ENCODE measurements around the gene THRB.
"Not testable (repeated sequence)": the region's sequence is repeated elsewhere in the genome, so short reads cannot be mapped to it uniquely, and the experiment has no call there.

The THRB gene

DNA sequence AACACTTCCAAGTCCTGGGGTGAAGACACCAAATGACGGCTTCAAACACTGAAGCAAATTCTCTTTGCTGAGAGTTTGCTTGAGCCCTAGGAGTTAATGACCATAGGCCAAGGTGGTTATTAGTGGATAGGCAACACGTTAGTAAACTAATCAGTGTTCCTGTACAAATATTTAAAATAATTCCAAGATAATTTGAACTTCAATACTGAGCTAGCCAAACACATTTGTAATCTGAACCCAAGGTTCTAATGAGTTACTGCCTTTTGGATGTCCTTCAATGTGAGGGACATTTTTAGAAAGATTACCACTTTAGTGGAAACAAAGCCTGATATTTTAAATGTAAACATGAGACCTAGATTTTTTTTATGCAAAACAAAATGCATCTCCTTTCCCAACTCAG is 94.6 kb downstream of the THRB start:
- no peak for DNase-seq

DNA sequence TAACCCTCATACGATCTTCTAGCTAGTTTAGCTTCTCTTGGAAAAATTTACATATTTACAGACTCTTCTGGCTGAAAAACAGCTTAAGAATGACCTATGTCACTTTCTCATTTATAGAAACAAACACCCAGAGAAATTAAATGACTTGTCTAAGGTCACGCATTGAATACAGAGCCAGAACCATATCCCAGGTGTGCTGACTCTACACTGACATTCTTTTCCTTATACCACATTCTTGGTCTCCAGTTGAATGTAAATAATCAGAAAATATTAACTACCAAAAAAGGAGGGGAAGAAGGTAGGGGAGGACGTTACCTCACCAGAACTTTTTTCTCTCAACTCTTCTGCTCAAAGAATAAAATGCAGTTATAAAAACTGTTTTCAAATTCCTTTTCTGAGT is 95.0 kb downstream of the THRB start:
- DNase-seq: no peak

DNA sequence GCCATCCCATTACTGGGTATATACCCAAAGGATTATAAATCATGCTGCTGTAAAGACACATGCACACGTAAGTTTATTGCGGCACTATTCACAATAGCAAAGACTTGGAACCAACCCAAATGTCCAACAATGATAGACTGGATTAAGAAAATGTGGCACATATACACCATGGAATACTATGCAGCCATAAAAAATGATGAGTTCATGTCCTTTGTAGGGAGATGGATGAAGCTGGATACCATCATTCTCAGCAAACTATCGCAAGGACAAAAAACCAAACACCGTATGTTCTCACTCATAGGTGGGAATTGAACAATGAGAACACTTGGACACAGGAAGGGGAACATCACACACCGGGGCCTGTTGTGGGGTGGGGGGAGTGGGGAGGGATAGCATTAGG is 95.9 kb downstream of the THRB start:
- DNase-seq: not testable (repeated sequence)

DNA sequence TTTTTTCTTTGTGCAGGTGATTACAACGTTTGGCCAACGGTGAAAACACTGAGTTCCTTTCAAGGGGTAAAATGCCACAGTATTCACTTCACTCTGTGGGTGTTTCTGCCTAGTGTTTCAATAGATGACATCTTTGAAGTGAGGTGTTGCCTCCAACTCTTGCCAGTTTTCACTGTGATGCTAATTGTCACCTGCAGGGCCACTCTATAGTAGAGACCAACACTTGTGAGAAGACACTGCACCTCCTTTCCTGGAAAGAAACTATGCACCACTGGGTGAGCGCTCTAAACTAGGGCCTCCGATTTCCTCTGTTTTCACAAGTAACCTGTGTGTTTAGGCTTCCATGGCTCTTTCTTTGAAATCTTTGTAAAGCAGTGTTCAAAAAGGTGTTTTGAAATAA is 98.3 kb downstream of the THRB start:
- no peak for DNase-seq

DNA sequence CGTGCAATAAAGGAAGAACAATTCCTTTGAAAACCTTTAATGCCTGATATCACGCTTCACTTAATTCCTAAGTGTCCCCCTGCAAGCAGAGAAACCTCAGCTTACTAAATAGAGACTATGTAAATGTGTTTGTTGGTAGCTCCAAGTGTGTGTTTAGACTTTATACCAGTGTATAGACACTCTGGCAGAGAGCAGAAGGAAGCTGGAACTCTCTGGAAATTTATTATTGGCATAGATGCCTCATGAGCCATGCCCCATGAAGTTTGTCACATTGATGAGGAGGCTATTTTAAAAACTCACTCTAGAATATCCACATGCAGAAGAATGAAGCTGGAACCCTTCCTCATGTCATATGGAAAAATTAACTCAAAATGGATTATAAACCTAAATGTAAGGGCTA is 99.9 kb downstream of the THRB start:
- DNase-seq: no peak

DNA sequence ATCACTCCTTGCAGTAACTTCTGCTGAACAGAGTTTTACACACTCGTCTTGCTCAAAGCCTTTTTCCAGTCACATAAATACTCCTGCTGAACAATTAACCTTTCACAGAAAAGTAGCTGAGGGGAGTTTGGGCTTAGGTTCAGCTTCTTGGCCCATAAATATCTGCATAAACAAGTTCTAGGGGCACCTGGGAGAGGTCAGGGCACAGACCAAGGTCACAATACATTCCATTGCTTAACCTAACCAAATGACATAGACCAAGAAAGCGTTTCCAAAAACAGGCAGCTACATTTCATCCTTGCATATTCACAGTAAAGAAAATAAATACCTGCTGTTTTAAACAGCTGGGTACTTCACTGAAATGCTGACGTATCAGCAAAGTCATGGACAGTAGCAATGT is 101.3 kb downstream of the THRB start:
- DNase-seq: no peak

DNA sequence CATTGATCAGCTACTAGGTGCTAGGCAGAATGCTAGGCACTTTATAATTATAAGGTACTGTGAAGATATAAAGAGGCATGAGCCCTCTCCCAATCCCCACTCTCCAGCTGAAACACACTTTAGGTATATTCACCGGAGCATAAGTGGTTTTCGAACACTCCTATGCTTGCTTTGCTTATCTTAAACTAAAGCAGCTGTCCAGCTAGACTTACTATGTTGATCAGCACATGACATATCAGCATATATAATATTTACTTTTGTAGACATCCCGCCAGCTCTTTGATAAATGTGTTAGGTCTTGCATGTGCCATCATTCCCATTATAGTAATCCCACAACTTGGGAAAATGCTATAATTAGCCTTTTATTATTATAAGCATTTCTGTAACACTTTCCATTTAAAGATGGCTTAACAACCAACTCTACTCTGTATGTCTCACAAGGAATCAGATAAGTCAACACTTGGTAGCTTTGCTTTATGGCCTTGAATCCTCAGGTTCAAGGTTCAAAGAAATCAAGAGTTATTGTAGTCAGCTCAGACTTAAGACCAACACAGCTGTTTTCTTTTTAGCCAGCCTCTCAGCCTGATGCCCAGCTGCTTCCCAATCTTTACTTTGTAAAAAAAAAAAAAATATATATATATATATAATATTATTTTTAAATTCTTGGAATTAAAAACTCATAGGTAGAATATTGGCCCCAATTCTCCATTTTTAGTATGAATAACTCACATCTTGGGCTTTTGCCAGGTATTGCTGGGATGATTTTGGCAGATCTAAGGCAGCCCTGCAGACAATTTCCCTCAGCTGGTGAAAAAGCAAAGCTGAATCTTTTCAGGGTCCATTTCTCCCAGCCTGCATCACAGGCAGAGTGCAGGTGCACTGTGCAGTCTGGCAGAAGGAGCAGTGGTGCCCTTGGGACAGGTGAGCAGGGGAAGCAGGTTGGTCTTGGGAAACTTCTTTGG is 104.2 kb downstream of the THRB start:
- no peak for DNase-seq

DNA sequence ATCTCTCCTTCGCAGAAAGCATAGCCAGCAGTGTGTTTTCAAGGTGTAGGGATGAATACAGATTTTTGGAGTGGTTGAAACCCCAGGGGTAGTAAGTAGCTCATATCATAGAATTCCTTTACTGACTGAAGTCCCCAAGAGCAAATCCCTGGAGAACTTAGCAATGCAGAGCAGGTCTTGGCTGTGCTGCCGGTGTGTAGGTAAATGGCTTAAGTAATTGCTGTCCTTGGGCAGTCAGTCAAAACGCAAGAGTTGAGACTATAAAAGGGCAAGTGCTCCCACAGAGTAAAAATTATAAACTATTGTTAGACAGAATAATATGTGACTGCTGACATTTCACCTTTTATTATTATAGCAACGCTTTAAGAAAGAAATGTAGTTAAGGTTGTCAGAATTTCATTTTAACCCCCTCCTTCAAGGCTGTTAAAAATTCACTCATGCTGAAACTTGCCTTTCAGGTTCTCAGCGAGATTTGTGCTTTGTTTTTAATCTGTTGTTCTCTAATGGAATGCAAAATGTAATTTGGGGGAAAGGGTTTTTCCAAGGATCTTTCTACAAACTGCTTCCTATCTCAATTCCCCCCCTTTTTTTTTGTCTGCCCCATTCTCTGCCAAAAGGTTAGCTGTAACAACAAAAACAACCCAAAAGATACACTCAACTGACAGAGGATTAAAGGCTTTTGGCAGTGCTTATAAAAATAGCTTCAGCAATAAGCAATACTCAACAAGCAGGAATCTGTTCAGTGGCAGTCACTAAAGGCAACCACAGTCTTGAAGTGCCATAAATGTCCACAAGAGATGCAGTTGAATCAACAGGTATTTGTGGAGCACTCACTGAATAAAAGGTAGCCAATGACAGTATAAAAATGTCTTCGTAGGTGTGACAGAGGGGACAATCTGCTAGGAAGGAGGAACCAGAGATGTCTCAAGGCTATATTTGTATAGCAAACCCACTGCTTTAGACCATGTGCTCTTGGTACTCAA is 105.3 kb downstream of the THRB start:
- no peak for DNase-seq

DNA sequence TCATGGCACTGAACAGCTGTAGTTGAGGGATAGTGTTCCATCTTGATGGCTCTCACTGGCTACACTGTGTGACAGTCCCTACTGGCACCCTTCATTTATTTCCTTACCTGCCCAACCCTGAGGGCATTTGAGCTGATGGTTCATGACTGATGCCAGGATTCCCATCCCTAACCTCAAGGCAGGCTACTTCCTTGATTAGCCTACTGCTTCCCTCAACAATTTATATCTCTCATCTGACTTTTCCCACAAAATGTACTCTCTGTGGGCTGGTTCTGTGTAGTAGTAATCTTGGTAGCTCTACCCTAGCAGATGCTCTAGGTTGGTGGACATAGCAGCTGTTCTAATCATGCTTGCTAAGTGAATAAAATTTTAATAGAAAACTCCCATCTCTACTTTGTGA is 106.0 kb downstream of the THRB start:
- DNase-seq: no peak

DNA sequence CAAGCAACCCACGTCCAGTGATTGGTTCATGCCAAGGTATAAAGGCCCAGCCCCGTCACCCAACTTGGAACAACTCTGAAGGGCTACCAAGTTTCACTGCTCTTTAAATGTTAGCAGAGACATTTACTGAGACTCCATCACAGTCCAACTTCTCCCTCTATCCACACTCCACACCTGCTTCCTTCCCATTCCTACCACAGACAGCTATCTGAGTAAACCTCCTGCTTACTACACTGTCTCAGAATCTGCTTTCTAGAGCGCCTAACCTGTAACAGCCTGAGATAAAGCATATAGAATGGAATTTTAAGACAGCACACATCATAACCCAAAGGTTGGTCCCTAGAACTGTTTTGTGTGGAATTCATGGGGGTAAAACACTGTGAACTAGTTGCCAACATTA is 106.5 kb downstream of the THRB start:
- DNase-seq: no peak

DNA sequence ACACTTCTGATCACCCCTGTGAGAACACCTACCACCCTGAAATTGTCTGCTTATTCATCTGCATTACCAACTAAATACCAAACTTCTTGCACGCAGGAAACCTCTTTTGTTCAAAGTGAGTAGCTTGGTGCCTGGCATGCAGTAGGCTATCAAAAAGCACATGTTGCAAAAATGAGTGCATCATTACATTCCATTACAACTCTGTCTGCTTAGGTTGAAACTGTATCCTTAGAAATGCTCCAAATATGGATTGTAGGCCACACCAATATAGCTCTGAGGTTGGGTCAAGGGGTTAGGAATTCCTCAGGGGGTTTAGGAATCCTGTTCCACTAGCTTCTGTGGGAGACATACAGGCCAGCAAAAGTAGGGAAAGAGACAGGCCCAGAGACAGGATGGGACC is 107.2 kb downstream of the THRB start:
- DNase-seq: no peak

DNA sequence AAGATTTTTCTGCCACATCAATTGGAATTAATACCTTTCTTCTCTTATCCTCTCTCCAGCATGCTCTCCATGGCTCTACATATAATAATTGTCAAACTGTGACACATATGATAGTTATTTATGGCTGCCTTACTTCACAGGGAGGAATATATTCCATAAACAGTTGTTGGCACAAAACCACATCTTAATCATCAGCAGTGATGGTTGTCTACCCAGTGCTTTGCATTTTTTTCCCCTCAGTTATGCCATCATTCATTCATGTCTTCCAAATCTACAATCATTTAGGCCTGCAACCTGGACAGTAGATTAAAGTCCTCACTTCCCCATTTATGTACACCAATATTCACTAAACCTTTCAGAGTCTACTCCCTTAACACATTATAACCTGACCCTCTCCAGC is 107.7 kb downstream of the THRB start:
- DNase-seq: no peak

DNA sequence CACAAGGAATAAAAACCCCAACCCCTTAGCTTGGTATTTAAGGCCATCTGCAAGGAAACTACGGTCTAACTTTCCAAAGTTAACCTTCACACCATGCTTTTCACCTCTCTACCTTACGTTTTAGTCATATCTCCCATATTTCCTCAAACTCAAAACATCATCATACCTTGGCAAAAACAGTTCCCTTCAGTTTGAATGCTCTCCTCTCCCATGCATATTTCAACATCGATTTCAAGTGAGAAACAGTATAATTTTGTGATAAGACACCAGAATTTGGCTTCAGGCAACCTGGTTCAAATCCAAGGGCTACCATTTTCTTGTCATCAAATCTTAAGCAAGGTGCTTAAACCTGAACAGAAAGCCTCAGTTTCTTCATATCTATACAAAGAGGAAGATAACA is 108.2 kb downstream of the THRB start:
- DNase-seq: no peak

DNA sequence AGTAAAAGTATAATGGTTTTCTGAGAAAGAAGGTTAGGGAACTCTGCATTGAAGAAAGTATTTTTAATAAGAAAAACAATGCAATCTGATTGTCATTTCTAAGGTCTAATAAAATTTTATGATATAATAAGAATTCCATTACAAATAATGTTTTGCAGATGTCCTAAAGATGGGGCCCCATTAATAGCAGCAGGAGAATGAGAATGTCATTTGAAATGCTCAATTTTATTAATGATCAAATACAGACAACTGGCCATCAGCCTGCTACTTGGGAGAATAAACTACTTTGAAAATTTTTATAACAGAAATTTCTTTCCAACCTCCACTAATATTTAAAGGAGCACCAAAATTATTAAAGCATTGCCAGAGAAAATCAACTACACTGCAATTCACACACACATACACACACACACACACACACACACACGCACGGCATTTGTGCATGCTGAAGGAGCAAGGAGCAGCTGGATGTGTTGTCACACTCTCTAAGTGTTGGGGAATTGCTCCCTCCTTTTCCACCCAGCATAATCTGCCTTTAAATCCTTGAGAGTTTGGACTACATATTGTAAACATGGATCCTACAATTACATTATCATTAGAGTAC is 109.5 kb downstream of the THRB start:
- DNase-seq: no peak

DNA sequence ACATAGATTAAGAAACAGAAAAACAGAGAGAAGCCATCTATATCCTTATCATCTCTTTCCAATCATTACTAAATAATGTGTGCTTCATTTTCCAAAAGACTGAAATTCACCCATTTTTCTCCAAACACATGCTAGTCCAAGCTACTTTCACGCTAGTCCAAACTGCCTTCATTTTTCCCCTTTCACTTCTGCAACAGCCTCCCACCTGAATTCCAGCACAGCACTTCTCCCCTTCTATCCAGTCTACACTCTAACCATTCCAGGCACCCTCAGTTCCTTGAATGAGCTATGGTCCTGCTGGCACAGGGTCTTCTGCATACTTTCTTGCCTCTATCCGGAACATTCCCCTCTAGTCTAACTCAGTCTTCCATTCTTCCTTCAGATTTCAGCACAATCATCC is 112.0 kb downstream of the THRB start:
- DNase-seq: no peak

DNA sequence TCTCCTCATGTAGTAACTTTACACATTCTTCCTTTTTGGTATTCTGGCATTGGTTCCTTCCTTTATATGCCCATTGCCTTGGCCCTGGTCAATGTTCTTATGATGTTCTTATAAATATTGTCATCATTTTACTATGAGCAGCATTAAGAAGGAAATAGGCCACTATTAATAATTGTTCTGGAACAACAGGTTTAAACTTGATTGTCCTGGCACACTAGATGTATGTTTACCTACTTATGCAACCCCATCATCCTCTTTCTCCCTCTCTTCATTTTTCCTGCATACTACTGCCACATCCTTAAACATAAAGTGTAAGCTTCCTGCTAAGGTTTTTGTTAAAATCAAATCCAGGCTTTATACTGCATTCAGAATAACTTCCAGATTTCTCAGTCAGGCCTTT is 114.7 kb downstream of the THRB start:
- no peak for DNase-seq

DNA sequence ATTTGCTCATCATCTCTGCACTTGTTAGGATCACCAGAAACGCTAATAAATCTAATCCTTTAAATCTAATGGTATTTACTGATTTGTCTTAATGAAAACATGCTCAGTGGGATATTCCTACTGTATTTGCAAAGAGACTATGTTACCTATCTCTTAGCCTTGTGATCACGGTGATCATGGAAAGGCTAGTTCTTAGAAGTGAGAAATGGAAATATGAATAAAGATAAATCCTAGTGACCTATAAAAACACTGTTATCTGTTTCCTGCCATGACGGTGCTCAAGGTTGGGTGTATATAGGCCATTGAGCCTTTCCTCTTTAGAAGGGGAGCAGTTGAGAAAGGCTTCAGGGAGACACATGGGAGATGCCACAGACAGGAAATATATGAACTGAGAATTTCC is 116.3 kb downstream of the THRB start:
- no peak for DNase-seq

DNA sequence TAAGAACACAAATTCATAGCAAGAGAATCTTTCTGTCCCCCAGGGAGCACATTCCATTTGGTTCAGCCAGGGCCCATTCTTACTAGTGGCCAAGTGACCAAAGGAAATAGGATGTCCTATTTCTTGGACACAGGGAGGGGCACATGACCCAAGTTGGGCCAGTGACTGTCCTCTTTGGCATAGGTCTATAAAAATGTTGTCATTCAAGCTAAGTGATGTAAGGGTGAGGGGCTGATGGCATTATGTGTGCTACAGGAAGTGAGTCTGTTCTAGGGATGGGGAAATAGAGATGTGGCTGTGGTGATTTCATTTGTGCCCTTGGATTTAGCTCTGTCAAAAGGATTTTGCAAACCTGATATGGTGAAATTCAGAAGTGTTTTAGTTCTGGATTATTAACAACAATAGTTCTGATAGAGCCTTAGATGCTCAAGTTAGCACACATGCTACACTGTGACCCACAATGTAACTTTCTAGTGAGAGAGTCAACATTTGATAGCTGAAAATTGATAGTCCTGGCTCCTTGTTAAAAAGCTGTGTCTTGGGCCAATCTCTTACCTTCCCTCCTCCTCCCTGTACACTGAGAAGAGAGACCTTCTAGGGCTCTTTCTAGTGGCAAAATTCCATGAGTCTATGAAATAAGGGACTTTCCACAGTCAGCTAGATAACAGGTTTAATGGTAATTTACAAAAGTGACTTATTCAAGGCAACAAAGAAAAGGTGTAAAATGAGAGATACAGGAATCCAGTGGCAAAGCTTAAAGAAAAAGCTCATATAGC is 117.2 kb downstream of the THRB start:
- no peak for DNase-seq

DNA sequence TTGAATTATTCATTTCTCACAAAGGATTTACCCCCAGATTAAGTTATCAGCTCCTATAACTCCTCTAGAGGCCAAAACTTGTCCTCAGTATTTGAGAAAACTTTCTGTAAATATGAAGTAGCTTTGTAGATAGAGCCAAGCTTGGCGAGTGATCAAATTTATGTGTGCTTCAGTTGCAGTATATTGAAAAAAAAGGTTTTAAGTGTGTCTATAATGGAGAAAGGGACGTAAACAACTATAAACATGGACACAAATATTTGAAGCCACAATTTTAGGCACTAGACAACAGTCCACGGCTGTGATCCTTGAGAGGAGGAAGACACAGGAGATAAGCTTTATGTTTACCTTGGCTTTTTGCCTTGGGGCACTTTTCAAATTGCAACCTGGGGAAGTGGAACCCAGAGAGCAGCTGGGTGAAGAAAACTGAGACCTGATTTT is 118.7 kb downstream of the THRB start:
- DNase-seq: no peak

DNA sequence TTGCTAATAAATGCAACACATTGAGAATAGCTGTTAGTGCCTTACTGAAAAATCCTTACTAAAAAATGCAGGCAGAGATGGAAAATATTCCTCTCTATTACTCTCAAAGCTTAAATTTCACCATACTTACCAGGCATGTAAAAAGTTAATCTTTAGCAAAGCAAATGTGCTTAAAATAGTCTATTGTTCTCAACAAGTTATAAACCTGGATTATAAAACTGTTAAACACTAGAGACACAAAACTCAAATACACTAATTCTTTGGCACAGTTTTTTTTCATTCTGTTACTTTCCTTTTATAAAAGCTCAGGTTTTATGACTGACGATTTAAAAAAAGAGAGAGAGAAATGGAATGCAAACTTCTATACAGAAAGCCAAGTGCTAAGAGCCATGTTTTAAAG is 119.8 kb downstream of the THRB start:
- no peak for DNase-seq

DNA sequence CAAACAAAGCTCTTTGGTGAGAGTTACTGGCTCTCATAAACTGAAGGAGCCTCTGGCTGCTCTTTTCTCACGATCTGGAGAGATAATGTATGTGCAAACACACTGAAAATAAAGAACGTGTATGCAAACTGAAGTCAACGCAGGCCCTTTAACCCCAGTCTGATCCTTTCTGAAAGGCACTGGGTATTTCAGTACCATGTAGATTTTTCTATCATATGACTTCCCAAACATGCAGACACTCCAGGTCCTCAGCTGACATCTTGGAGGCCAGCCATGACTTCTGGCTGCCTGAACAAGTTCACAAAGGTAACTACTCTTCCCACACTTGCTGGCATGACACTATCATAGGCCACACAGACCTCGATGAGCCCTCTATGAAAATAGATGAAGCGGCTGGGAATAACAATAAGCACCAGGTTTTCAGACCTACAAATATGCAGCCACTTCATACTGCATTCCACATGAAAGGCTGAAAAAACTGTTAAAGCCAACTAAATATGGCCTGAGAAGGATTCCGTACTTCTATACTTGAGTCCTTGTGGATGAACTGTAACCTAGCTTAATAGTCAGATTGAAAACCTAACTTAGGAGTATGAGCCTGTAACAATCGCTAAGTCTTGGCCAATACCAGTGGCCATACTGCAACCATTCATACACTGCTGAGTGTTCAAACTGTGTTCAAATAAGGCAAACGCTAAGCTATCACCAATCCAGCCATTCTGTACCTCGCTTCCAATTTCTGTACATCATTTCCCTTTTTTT is 121.3 kb downstream of the THRB start:
- DNase-seq: no peak
